Fibroblast of the aortic adventitia (primary cell): ENCODE results near the gene CST6. TPM values are rescaled to one million over a fixed set of nuclear protein-coding genes. Genes with fewer than 3 reads are reported as not detected.
A peak's percentile ranks its signal among the peaks of the same experiment; 100 is the strongest.
"Not testable (repeated sequence)": the region's sequence is repeated elsewhere in the genome, so short reads cannot be mapped to it uniquely, and the experiment has no call there.

Source experiments
- DNase-seq: peaks from one replicate; pipeline ENCODE4 v3.0.0-alpha.2; 2010; ENCODE audit warnings: low read depth
- H3K4me3 ChIP-seq: 2 replicates; pipeline ENCODE4 v1.5.1; 2011; ENCODE audit warnings: low read depth, mild to moderate bottlenecking, control low read depth, low read length, moderate library complexity
- total RNA-seq: library from RNA; depleted of rRNA; stranded (reverse); fragments of >200 nt; gene quantifications from 2 replicates; pipeline ENCODE4 v1.2.3, GENCODE V29; 2012; ENCODE audit warnings: low replicate concordance
- TF ChIP-seq, protein P1 (sequence below): IDR thresholded peaks from 2 replicates; pipeline ENCODE4 v1.5.1; 2011; ENCODE audit warnings: mild to moderate bottlenecking, low read length, control low read depth, inconsistent platforms; ENCODE audit not compliant: insufficient read depth

Gene CST6
- total RNA-seq, 1 donor, result 1.7 TPM

- TF ChIP-seq, protein P1, sequence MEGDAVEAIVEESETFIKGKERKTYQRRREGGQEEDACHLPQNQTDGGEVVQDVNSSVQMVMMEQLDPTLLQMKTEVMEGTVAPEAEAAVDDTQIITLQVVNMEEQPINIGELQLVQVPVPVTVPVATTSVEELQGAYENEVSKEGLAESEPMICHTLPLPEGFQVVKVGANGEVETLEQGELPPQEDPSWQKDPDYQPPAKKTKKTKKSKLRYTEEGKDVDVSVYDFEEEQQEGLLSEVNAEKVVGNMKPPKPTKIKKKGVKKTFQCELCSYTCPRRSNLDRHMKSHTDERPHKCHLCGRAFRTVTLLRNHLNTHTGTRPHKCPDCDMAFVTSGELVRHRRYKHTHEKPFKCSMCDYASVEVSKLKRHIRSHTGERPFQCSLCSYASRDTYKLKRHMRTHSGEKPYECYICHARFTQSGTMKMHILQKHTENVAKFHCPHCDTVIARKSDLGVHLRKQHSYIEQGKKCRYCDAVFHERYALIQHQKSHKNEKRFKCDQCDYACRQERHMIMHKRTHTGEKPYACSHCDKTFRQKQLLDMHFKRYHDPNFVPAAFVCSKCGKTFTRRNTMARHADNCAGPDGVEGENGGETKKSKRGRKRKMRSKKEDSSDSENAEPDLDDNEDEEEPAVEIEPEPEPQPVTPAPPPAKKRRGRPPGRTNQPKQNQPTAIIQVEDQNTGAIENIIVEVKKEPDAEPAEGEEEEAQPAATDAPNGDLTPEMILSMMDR, result no peak
- no peak overlapping the region for H3K4me3 ChIP-seq
- DNase-seq, result no peak
Measured at GRCh38 chr11:66004186-66004585, 7.6 kb upstream of the CST6 start.

- DNase-seq, result no peak
- TF ChIP-seq, protein P1, result no peak
- H3K4me3 ChIP-seq, result no peak overlapping the region
Measured at GRCh38 chr11:66006134-66006890, 5.5 kb upstream of the CST6 start.

DNA sequence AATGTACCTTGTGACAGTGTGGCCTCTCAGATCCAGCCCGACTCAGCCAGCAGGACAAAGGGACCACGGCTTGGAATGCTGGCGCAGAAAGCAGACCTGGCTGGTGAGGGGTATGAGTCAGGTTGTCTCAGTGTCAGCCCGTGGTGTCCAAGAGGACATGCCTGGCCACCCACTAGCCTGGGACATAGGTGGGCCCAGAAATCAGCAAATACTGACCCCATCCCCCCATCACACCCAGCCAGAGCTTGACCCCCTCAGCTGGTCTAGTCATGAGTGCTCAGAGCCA is 5.0 kb upstream of the CST6 start:
- DNase-seq, result no peak
- TF ChIP-seq, protein P1, result no peak
- no peak overlapping the region for H3K4me3 ChIP-seq

DNA sequence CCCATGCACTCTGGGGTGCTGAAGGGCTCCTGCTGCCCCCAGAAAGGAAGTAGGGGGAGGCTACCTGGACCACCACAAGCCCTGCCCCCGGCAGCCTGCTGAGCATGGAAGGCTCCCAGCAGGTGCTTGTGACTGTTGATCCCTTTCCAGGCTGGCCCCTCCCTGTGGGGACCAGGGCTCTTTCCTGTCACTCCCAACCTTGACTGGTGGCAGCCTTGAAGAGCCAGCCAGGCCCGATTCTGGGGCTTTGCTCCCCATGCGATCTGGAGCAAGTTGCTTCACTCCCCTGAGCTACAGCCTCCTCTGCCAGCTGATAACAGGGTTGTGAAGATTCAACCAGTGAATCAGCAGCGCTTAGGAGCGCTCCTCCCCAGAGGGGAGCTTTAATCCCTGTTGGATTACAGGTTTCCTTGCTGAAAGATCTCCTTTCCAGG is 4.6 kb upstream of the CST6 start:
- TF ChIP-seq, protein P1, result no peak
- no peak overlapping the region for H3K4me3 ChIP-seq
- DNase-seq, result peak; percentile 10

DNA sequence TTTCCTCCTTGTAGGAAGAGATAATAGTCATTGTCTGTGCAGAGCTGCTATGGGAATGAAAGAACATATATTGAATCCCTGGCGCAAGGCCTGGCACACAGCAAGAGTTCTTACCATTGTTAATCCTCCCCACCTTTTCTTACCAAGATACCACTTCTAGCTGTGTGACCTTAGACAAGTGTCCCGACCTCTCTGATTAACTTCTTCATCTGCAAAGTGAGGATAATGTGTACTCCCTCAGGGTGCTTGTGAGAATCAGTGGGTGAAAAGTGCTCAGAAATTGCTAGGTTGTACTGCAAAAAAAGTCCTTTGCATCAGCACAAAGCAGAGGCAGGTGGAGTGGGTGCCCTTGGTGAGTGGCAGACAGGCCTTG is 3.7 kb upstream of the CST6 start:
- no peak overlapping the region for H3K4me3 ChIP-seq
- no peak for DNase-seq
- TF ChIP-seq, protein P1, result no peak

GRCh38 chr11:66008468-66009101 is 3.2 kb upstream of the CST6 start:
- TF ChIP-seq, protein P1, result no peak
- no peak for DNase-seq
- no peak overlapping the region for H3K4me3 ChIP-seq

DNA sequence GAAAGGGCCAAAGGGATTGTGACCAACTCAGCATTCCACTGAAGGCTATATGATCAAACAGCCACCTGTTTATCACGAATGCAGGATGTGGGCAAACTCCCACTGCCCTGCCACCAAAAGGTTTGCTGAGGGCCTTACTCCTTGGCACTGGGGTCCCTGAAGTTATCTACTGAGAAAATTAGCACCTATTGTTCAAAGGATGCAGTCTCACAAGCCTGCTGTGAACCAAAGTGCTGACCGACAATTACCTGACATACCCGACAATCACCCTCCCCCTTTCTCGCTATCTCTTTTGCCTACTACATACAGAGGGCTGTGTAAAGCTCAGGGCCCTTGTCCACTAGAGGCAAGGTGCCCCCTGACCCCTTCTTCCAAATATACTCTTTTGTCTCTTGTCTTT is 1.8 kb upstream of the CST6 start:
- not testable (repeated sequence) for DNase-seq

More for the DNA sequence above, 1.8 kb upstream of the CST6 start:
- not testable (repeated sequence) for H3K4me3 ChIP-seq
